HFF-Myc (cell line): ENCODE results near the gene SSC4D.
"Not testable (repeated sequence)": the region's sequence is repeated elsewhere in the genome, so short reads cannot be mapped to it uniquely, and the experiment has no call there.

ENCODE experiments used
- DNase-seq: peaks from one replicate; pipeline ENCODE4 v3.0.0-alpha.2; 2011; ENCODE audit warnings: low read depth; ENCODE audit errors: extremely low read depth
- H3K4me3 ChIP-seq: replicated peaks from 2 replicates; pipeline ENCODE4 v1.5.1; 2011; ENCODE audit warnings: low read depth, mild to moderate bottlenecking, control low read depth, low read length
- CTCF ChIP-seq: IDR thresholded peaks from 2 replicates; pipeline ENCODE4 v1.5.1; 2012; ENCODE audit warnings: mild to moderate bottlenecking, low read depth, low read length, control low read depth; ENCODE audit errors: missing control alignments

The SSC4D gene

GRCh38 chr7:76430211-76430610 is 20.7 kb upstream of the SSC4D start:
- no peak overlapping the region for H3K4me3 ChIP-seq
- no peak for DNase-seq
- no peak for TF ChIP-seq CTCF

GRCh38 chr7:76428868-76429805 is 19.6 kb upstream of the SSC4D start:
- H3K4me3 ChIP-seq, result no peak overlapping the region
- TF ChIP-seq CTCF, result no peak
- DNase-seq, result peak; percentile 40

GRCh38 chr7:76428149-76428823 is 18.8 kb upstream of the SSC4D start:
- no peak overlapping the region for H3K4me3 ChIP-seq
- no peak for DNase-seq
- no peak for TF ChIP-seq CTCF

GRCh38 chr7:76427635-76428034 is 18.1 kb upstream of the SSC4D start:
- no peak for DNase-seq
- TF ChIP-seq CTCF, result no peak
- H3K4me3 ChIP-seq, result no peak overlapping the region

- no peak for TF ChIP-seq CTCF
- H3K4me3 ChIP-seq, result no peak overlapping the region
- DNase-seq, result no peak
Observed at GRCh38 chr7:76426246-76426645, 16.7 kb upstream of the SSC4D start.

GRCh38 chr7:76425558-76425957 is 16.1 kb upstream of the SSC4D start:
- not testable (repeated sequence) for DNase-seq, H3K4me3 ChIP-seq

- no peak overlapping the region for H3K4me3 ChIP-seq
- no peak for TF ChIP-seq CTCF
- no peak for DNase-seq
Observed at GRCh38 chr7:76425156-76425555, 15.7 kb upstream of the SSC4D start.
